ENCODE results near the gene RPAP3. TPM values are rescaled to one million over a fixed set of nuclear protein-coding genes. Genes with fewer than 3 reads are reported as not detected.

The RPAP3 gene
- polyA plus RNA-seq, 1 experiment = 28.2 TPM

DNA sequence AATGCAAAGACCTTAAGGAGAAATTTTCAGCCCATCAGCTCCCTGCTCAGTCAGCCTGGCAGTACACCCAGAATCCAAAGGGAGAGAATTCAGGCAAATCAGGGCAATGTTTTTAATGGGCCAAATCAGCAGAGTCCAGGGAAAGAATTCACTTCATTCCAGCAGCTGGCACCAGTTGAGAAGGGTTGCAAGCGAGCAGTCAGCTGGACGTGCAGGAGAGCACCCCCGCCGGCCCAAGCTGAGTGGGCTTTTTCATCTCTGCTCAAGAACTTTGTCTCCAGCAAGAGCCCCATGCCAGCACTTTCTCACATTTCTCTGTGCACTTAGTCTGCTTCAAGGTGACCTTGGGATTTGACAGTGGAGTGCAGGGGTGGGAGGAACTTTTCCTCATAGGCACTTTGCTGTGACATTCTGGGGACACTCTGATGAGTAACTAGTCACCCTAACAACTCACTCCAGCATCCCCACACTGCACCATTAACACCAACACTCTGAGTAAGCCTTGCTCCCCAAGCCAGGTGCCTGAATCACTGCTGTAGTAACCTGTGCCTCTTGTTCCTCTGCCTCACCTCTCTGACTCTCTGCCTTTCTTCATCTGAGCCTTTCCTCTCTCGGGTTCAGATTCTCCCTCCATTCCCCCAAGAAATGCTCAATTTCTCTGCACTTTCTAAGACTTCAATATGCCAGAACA, 17.3 kb upstream of the RPAP3 start:
- Histone ChIP-seq H3K27ac (ENCODE audit: low read depth, low read length) (no peak overlapping the region), H3K4me3 (ENCODE audit: low read depth, low read length) (no peak overlapping the region), H3K9me3 (ENCODE audit: control insufficient read depth, insufficient read depth, low read length) (peaks cover 3% of the 10 kb centered on the region; the same call in 1 of the 2 replicates), H3K27me3 (ENCODE audit: control insufficient read depth, insufficient read depth, low read length) (no peaks in the 10 kb centered on the region)
- DNase-seq (ENCODE audit: low read depth, low spot score) = no peak
- TF ChIP-seq, protein P1, sequence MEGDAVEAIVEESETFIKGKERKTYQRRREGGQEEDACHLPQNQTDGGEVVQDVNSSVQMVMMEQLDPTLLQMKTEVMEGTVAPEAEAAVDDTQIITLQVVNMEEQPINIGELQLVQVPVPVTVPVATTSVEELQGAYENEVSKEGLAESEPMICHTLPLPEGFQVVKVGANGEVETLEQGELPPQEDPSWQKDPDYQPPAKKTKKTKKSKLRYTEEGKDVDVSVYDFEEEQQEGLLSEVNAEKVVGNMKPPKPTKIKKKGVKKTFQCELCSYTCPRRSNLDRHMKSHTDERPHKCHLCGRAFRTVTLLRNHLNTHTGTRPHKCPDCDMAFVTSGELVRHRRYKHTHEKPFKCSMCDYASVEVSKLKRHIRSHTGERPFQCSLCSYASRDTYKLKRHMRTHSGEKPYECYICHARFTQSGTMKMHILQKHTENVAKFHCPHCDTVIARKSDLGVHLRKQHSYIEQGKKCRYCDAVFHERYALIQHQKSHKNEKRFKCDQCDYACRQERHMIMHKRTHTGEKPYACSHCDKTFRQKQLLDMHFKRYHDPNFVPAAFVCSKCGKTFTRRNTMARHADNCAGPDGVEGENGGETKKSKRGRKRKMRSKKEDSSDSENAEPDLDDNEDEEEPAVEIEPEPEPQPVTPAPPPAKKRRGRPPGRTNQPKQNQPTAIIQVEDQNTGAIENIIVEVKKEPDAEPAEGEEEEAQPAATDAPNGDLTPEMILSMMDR (IDR thresholded peaks at IDR 0.05; ENCODE audit: low read depth, low read length) = no peak
- ChIA-PET POLR2A (no interaction called here), CTCF (interaction anchor here (1.2 to 4.4 kb wide), 5 partner anchors 7 to 53 kb away, joined by 3 to 28 read pairs (median 4); no protein-coding TSS in a partner anchor)

DNA sequence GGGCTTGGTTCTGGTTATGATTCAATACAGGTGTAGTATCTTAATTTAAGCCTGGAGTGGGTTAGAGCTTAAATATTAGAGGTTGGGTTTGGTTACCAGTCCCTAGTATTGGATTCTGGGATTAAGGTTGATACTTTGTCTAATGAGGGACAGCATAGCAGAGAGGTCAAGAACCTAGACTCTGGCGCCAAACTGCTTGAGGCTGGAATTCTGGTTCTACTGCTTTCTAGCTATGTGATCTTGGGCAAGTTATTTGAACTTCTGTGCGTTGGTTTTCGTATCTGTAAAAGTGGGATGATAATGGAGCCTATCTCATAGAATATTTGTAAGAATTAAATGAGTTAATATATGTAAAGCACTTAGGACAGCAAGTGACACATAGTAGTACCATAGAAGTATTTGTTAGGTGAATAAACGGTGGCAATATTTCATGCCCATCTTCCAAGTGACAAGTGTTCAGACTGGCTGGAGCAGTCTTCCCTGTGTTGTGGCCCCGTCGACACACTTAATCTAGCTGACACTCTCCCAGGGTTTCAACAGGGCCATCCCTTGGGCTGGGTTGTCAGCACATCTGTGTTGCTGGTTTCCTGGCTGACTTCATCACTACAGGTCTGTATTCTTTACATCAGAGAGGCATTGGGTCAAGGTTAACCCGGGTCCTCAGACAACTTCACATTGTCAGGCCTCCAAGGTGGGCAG, 16.5 kb upstream of the RPAP3 start:
- TF ChIP-seq, protein P1 (IDR thresholded peaks at IDR 0.05; ENCODE audit: low read depth, low read length) = no peak
- no peak overlapping the region for H3K4me3 ChIP-seq (ENCODE audit: low read depth, low read length)
- no peak overlapping the region for H3K27ac ChIP-seq (ENCODE audit: low read depth, low read length)
- no peak for DNase-seq (ENCODE audit: low read depth, low spot score)
- POLR2A ChIA-PET = no interaction called here
- CTCF ChIA-PET = interaction anchor here (1.0 to 1.7 kb wide), 3 partner anchors 44 to 117 kb away, joined by 3 to 4 read pairs (median 3); no protein-coding TSS in a partner anchor
- no peaks in the 10 kb centered on the region for H3K27me3 ChIP-seq (ENCODE audit: control insufficient read depth, insufficient read depth, low read length)
- H3K9me3 ChIP-seq (ENCODE audit: control insufficient read depth, insufficient read depth, low read length) = peaks cover 3% of the 10 kb centered on the region; the same call in 1 of the 2 replicates

DNA sequence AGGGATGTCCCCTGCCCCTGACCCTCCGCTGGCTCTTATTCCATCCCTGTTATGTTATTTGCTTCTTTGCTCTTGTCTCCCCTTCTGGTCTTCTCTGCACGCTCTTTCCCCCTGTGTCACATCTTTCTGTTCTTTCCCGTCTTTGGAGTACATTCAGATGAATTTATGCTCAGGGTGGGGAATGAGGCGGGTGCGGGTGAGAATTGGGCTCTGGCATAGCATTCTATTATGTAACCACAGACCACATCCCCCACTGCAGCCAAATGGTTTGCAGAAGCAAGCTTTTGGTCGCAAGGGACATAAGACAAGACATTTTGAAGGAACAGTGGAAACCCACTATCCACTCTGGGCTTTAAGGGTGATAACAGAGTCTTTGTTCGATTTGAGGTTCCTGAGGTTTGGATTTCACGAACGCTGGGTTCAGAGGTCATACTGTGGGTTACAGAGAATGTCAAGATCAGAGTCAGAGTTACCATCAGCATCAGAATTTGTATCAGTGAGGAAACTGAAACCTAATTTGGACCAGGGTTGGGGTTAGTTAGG, 15.7 kb upstream of the RPAP3 start:
- H3K4me3 ChIP-seq (ENCODE audit: low read depth, low read length) = no peak overlapping the region
- peaks cover 3% of the 10 kb centered on the region; the same call in 1 of the 2 replicates for H3K9me3 ChIP-seq (ENCODE audit: control insufficient read depth, insufficient read depth, low read length)
- H3K27me3 ChIP-seq (ENCODE audit: control insufficient read depth, insufficient read depth, low read length) = no peaks in the 10 kb centered on the region
- DNase-seq (ENCODE audit: low read depth, low spot score) = no peak
- POLR2A ChIA-PET = no interaction called here
- no peak overlapping the region for H3K27ac ChIP-seq (ENCODE audit: low read depth, low read length)
- TF ChIP-seq, protein P1 (IDR thresholded peaks at IDR 0.05; ENCODE audit: low read depth, low read length) = no peak
- CTCF ChIA-PET = interaction anchor here (1.0 kb wide), 1 partner anchor 117 kb away, joined by 3 read pairs; no protein-coding TSS in a partner anchor

DNA sequence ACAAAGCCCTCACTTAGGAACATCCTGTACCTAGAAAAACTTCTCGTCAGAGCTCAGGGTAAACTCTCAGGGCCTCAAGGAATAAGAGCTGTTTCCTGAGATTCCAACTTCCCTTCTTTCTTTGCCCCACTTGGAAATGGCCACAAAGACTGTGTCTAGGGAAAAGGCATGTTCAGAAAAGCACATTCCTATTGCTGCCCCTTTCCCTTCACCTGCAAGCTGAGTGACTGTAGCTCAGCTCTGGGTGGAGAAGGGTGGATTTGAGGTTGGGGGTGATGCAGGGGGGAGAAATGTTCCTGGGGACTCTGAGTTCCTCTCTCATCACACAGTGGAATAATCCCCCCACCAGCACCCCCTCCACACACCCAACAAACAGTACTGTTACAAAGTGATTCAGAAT, 12.7 kb upstream of the RPAP3 start:
- DNase-seq (ENCODE audit: low read depth, low spot score) = no peak
- TF ChIP-seq, protein P1 (IDR thresholded peaks at IDR 0.05; ENCODE audit: low read depth, low read length) = no peak

More for the DNA sequence above, 12.7 kb upstream of the RPAP3 start:
- Histone ChIP-seq H3K27me3 (ENCODE audit: control insufficient read depth, insufficient read depth, low read length) (no peaks in the 10 kb centered on the region), H3K4me3 (ENCODE audit: low read depth, low read length) (no peak overlapping the region), H3K27ac (ENCODE audit: low read depth, low read length) (no peak overlapping the region), H3K9me3 (ENCODE audit: control insufficient read depth, insufficient read depth, low read length) (no peaks in the 10 kb centered on the region)
- ChIA-PET CTCF (interaction anchor here (0.8 to 9.1 kb wide), 9 partner anchors 7 to 446 kb away, joined by 3 to 152 read pairs (median 44); partner anchors contain the start of genes ENDOU, RAPGEF3 and SLC48A1), POLR2A (no interaction called here)

Measured in AG04450 (cell line).